AG04450 (cell line): ENCODE data around the gene UNC50. TPM values are rescaled to one million over a fixed set of nuclear protein-coding genes. Genes with fewer than 3 reads are reported as not detected.

Experiments used
- CTCF ChIA-PET: fragments of 300-600, 350-600 bp; formaldehyde crosslinking; extraction: SDS; loops from one replicate; lab custom pipeline; 2022; ENCODE audit warnings: antibody characterized with exemption, inconsistent platforms; lab: Charles Lee
- POLR2A ChIA-PET: fragments of 350-600 bp; formaldehyde crosslinking; extraction: SDS; loops from one replicate; lab custom pipeline; 2021; ENCODE audit warnings: antibody characterized with exemption, inconsistent platforms; lab: Yijun Ruan, JAX
- DNase-seq: peaks from one replicate; pipeline ENCODE4 v3.0.0-alpha.2; 2011; ENCODE audit warnings: low read depth, low spot score
- H3K27ac ChIP-seq: one replicate; pipeline ENCODE4 v1.5.1; 2012; ENCODE audit warnings: low read depth, low read length, control low read depth
- H3K27me3 ChIP-seq: one replicate; pipeline ENCODE4 v1.6.0; 2012; ENCODE audit warnings: low read length; ENCODE audit not compliant: control insufficient read depth, insufficient read depth
- H3K4me3 ChIP-seq: 2 replicates; pipeline ENCODE4 v1.5.1; 2011; ENCODE audit warnings: mild to moderate bottlenecking, low read depth, low read length, control low read depth
- H3K9me3 ChIP-seq: 2 replicates; pipeline ENCODE4 v1.5.1; 2012; ENCODE audit warnings: low read length; ENCODE audit not compliant: control insufficient read depth, insufficient read depth
- polyA plus RNA-seq: library from polyadenylated mRNA; depleted of rRNA; stranded (reverse); fragments of >200 nt; gene quantifications from 2 replicates; pipeline ENCODE4 v1.2.3, GENCODE V29; 2011
- TF ChIP-seq, protein P1 (sequence below): IDR thresholded peaks from 2 replicates; pipeline ENCODE4 v1.5.1; 2011; ENCODE audit warnings: low read depth, low read length, control low read depth, inconsistent platforms

The UNC50 gene
- polyA plus RNA-seq, 1 experiment = 64.1 TPM

DNA sequence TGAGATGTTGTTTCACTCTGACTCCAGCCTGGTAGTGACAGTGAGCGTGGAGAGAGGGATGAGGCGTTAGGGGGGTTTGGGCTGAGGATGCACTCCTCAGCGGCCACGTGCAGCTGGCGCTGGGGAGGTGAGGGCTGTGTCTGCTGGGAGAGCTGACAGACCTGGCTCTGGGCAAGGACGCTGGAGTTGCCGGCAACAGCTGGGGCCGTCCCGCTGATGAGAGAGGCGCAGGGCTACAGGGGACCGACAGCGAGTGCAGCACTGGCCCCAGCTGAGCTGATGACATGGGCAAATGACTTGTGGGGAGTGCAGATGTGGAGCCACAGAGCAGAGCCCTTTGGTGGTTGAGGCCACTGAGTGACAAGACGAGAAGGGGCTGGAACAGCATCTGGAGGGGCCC is 38.5 kb upstream of the UNC50 start:
- TF ChIP-seq, protein P1, sequence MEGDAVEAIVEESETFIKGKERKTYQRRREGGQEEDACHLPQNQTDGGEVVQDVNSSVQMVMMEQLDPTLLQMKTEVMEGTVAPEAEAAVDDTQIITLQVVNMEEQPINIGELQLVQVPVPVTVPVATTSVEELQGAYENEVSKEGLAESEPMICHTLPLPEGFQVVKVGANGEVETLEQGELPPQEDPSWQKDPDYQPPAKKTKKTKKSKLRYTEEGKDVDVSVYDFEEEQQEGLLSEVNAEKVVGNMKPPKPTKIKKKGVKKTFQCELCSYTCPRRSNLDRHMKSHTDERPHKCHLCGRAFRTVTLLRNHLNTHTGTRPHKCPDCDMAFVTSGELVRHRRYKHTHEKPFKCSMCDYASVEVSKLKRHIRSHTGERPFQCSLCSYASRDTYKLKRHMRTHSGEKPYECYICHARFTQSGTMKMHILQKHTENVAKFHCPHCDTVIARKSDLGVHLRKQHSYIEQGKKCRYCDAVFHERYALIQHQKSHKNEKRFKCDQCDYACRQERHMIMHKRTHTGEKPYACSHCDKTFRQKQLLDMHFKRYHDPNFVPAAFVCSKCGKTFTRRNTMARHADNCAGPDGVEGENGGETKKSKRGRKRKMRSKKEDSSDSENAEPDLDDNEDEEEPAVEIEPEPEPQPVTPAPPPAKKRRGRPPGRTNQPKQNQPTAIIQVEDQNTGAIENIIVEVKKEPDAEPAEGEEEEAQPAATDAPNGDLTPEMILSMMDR = no peak
- POLR2A ChIA-PET = no interaction called here
- no peak overlapping the region for H3K27ac ChIP-seq
- no peaks in the 10 kb centered on the region; the same call in 1 of the 2 replicates for H3K9me3 ChIP-seq
- no peaks in the 10 kb centered on the region for H3K27me3 ChIP-seq
- CTCF ChIA-PET = interaction anchor here (0.7 to 1.5 kb wide), 2 partner anchors 9 to 10 kb away, joined by 4 to 5 read pairs; no protein-coding TSS in a partner anchor
- no peak for DNase-seq
- no peak overlapping the region for H3K4me3 ChIP-seq

DNA sequence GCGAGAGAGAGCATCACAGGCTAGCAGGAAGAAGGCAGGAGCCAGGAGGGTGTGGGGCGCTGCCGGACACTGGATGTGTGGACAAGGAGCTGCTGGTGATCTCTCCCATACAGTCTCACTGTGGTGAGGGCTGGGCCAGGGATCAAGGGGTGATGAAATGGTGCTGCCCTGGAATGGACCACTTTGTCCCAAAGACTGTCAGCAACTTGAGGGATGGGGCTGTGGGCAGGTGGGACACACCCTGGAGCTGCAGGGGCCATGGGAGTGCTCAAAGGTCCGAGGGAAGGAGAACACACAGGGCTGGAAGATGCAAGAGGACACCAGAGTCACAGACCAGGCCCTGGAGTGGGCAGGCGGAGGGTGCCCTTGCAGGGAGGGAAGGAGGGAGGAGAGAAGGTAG is 38.0 kb upstream of the UNC50 start:
- CTCF ChIA-PET = interaction anchor here (0.7 to 1.5 kb wide), 2 partner anchors 9 to 11 kb away, joined by 4 to 5 read pairs; no protein-coding TSS in a partner anchor
- POLR2A ChIA-PET = no interaction called here
- no peaks in the 10 kb centered on the region for H3K27me3 ChIP-seq
- no peaks in the 10 kb centered on the region; the same call in 1 of the 2 replicates for H3K9me3 ChIP-seq
- no peak overlapping the region for H3K4me3 ChIP-seq
- no peak overlapping the region for H3K27ac ChIP-seq
- DNase-seq = no peak
- TF ChIP-seq, protein P1 = no peak

DNA sequence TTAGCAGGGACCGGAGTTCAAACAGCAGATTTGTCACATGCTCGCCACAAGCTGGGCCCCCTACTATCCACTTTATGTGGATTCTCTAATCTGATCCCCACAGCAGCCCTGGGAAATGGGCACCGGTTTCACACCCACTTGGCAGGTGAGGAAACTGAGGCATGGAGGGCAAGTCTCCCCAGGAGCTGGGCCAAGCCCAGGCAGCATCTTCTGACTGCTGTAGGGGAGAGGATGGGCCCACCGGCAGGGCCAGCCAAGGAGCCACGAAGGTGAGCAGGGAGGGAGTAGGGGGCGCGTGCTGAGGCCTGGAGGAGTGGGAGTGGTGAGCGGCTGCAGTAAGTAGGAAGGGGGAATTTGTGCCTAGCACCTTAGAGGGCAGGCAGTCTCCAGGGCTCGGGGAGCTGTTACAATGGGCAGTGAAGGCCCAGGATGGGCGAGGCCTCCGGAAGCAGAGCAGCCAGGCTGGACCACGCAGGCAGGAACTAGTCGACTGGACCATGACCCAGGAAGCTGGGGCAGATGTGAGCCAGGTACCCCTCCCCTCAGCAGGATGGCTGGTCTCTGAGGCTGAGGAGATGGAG is 37.2 kb upstream of the UNC50 start:
- Histone ChIP-seq H3K9me3 (no peaks in the 10 kb centered on the region; the same call in 1 of the 2 replicates), H3K27me3 (no peaks in the 10 kb centered on the region), H3K27ac (no peak overlapping the region), H3K4me3 (no peak overlapping the region)
- TF ChIP-seq, protein P1 = no peak
- DNase-seq = no peak
- ChIA-PET CTCF (interaction anchor here (1.5 kb wide), 1 partner anchor 12 kb away, joined by 4 read pairs; no protein-coding TSS in a partner anchor), POLR2A (no interaction called here)

DNA sequence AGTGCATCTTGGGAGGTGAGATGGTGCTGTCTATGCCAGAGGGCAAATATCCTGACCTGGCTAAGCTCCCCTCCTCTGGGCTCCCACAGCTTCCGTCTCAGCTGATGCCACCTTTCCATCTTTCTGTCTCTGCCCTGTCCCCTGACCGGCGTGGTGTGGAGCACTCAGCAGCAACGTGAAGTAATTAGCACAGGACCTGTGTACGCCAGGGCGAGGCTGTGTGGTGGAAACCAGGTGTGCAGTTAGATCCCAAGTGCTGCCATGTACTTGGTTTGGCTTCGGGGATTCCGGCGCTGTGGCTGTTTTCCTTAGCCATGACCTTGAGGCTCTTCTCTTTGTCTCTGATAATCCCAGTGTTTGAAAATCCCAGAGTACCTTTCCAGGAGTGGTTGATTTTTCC is 36.6 kb upstream of the UNC50 start:
- CTCF ChIA-PET = no interaction called here
- Histone ChIP-seq H3K27me3 (no peaks in the 10 kb centered on the region), H3K27ac (no peak overlapping the region), H3K9me3 (no peaks in the 10 kb centered on the region; the same call in 1 of the 2 replicates), H3K4me3 (no peak overlapping the region)
- DNase-seq = no peak
- TF ChIP-seq, protein P1 = no peak
- POLR2A ChIA-PET = no interaction called here

DNA sequence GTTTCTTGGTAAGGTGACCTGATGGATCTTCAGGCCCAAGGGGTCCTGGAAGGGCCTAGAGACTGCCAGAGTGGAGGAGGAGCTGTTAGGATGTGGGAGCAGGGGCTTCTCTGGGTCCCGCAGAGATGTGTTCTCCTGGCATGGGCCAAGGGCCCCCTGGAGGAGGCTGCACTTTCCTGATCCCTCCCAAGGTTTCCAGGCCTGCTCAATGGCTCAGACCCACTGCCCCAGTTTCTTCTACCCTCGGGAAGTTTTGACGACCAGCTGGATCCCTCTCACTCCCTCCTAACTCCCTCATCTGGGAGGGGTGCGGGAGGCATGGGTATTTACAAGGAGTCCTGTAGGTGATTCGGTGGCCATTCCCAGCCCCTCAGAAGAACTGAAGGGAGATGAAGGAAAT is 36.2 kb upstream of the UNC50 start:
- Histone ChIP-seq H3K4me3 (no peak overlapping the region), H3K27me3 (no peaks in the 10 kb centered on the region), H3K9me3 (no peaks in the 10 kb centered on the region; the same call in 1 of the 2 replicates), H3K27ac (no peak overlapping the region)
- ChIA-PET CTCF (no interaction called here), POLR2A (no interaction called here)
- no peak for DNase-seq
- TF ChIP-seq, protein P1 = no peak
